Cardiac muscle cell (in vitro differentiated cells and primary cell): ENCODE measurements around the gene NKX6-1. TPM values are rescaled to one million over a fixed set of nuclear protein-coding genes. Genes with fewer than 3 reads are reported as not detected.

Experiments
- DNase-seq, 2 donors: peaks; one replicate each; pipeline versions ENCODE4 v3.0.0 to v3.0.0-alpha.2; 2010 to 2017; ENCODE audit warnings: low read depth in 1 of 2, low spot score in 1 of 2
- H3K27ac ChIP-seq: fragments of 200-600 bp; sonication (generic); 2 replicates; pipeline ENCODE4 v1.5.1; 2016
- H3K27me3 ChIP-seq: fragments of 200-600 bp; sonication (generic); 2 replicates; pipeline ENCODE4 v1.6.0; 2016; ENCODE audit warnings: control low read depth
- H3K36me3 ChIP-seq: fragments of 200-600 bp; sonication (generic); 2 replicates; pipeline ENCODE4 v1.5.1; 2016; ENCODE audit warnings: control low read depth
- H3K4me1 ChIP-seq: fragments of 200-600 bp; sonication (generic); 2 replicates; pipeline ENCODE4 v1.8.1; 2017; ENCODE audit warnings: low read depth, mild to moderate bottlenecking, mixed run types
- H3K4me3 ChIP-seq: fragments of 200-600 bp; sonication (generic); 2 replicates; pipeline ENCODE4 v1.5.1; 2016; ENCODE audit warnings: mild to moderate bottlenecking
- H3K9me3 ChIP-seq: fragments of 200-600 bp; sonication (generic); 2 replicates; pipeline ENCODE4 v1.5.1; 2017; ENCODE audit warnings: low read depth, mild to moderate bottlenecking, control low read depth
- CTCF ChIP-seq: IDR thresholded peaks from 2 replicates; pipeline ENCODE4 v1.5.1; 2012; ENCODE audit warnings: low read depth, mild to moderate bottlenecking, low read length
- polyA plus RNA-seq: library from polyadenylated mRNA; unstranded; fragments of >200 nt; fragmentation: Nextera tagmentation; extraction: Ambion mirVana; gene quantifications from 2 replicates; pipeline ENCODE4 v1.2.1, GENCODE V29; 2016
- total RNA-seq: library from RNA; depleted of rRNA; stranded (reverse); fragments of >200 nt; gene quantifications from 2 replicates; pipeline ENCODE4 v1.2.3, GENCODE V29; 2016

The NKX6-1 gene
- total and polyA plus RNA-seq, 2 experiments from 2014 or later: not detected

GRCh38 chr4:84442778-84443177 is 56.3 kb downstream of the NKX6-1 start:
- Histone ChIP-seq H3K27ac (no peak overlapping the region), H3K27me3 (peaks cover 10% of the 10 kb centered on the region), H3K4me1 (no peaks in the 10 kb centered on the region), H3K9me3 (no peaks in the 10 kb centered on the region), H3K36me3 (no peaks in the 10 kb centered on the region), H3K4me3 (no peak overlapping the region)
- no peak for TF ChIP-seq CTCF
- no peak for DNase-seq

Other genes with a start within 250 kb of the NKX6-1 start
- 0.74 and 2.2 TPM in 2 replicates for gene CDS1, start 83.8 kb upstream of the NKX6-1 start, total RNA-seq
- gene CDS1, start 83.8 kb upstream of the NKX6-1 start, polyA plus RNA-seq: 1.9 and 2.0 TPM in 2 replicates